Endometrial microvascular endothelial cells (primary cell): Measurements from ENCODE around the gene USP6NL. TPM values are rescaled to one million over a fixed set of nuclear protein-coding genes. Genes with fewer than 3 reads are reported as not detected.

Source experiments
- in situ Hi-C: cut with HindIII; loops from 2 replicates; pipeline ENCODE4 v1.10.0; 2017; ENCODE audit warnings: low sequenced_read_pairs, low pct_unique_long_range_greater_than_20kb; ENCODE audit errors: inconsistent ontology term
- total RNA-seq: library from RNA; depleted of rRNA; stranded (reverse); fragments of >200 nt; gene quantifications from one replicate; pipeline ENCODE4 v1.2.3, GENCODE V29; 2015; ENCODE audit errors: inconsistent ontology term

The USP6NL gene
- total RNA-seq, 1 donor from 2014 or later, result 14.7 TPM

DNA sequence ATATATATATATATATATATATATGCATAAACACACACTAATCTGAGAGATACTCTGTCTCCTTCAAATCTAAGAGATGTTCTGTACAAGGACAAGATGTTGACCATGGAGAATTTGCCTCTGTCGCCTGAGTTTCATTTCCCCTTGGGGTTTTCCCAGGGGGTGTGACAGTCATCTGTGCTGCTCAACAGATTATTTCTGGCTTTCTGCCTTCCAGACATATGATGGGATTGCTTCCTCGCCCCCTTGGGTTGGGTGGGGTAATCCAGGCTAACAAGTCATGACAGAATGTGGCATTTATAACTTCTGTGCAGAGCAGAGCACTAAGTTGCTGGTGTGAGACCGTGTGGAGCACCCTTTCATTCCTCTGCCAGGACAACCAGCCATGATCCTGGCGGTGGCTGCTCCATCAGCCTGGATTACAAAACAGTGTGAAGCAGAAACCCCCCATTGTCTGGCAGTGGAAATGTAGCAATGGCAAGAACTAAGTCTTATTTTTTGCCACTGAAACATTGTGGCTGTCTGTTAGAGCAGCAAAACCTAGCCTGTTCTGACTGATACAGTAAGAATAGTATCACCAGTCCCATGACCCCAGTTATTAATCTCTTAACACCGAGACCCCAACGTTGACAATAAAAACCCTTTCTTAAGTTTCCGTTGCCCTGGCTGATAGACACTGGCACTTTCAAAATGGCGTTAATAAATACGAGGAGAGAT is 13.7 kb upstream of the USP6NL start:
- in situ Hi-C loops, result no loop called here

- in situ Hi-C loops, result no loop called here
Observed at GRCh38 chr10:11617233-11617632, 5.8 kb upstream of the USP6NL start.

DNA sequence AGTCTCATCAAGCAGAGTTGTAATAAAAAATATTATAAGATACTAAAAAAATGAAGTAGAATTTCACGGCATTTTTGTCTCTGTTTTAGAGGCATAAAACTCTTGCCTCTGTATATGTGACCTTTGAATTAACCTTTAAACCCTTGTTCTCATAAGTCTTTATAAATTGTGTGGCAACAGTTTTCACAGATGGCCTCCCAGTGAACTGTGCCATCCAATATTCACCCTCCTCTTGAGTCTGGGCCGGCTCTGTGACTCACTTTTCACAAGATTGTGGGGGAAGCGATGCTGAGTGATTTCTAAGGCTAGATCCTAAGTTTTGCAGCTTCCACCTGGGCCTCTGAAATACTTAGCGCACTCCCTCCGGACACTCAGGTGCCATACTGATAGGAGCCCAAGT is 4.6 kb upstream of the USP6NL start:
- in situ Hi-C loops, result no loop called here

- in situ Hi-C loops, result no loop called here
Observed at GRCh38 chr10:11615396-11615795, 3.9 kb upstream of the USP6NL start.

DNA sequence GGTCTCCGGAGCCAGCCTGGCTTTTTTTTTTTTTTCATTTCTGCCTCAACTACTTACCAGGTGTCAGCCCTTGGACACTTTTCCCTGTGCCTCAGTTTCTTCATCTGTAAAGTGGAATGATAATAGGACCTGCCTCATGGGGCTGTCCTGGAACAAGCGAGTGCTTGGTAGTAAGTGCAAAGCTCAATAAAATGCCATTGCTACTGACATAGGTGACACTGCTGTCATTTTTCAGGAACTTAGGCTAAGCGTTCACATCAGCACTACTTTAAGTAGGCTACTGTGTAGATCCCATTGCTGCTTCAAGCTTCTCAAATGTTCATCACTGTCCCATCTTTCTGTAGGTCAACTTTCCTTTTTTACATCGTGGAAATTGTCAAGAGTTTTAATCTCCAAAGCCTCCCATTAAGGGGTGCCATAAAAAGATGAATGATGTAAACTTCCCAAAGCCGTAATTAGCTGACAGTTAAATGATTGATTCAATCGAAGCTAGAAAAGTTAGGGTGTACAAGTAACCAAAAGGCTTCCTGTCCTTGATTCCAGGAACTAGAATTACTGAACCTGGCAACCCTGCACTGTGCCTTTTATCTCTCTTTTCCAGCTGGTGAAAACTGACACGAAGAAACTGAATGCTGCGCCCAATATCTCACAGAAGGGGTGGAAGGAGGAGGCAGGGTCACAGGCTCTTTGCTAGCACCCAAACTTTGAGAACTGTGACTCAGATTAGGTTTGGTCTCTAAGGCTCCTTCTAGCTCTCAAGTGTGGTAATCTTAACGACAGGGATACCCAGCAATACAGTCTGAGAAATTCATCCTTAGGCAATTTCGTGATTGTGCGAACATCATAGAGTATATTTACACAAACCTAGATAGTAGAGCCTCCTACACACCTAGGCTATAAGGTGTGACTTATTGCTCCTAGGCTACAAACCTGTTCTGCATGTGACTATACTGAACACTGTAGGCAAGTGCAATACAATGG is 861 bp upstream of the USP6NL start:
- in situ Hi-C loops, result no loop called here

DNA sequence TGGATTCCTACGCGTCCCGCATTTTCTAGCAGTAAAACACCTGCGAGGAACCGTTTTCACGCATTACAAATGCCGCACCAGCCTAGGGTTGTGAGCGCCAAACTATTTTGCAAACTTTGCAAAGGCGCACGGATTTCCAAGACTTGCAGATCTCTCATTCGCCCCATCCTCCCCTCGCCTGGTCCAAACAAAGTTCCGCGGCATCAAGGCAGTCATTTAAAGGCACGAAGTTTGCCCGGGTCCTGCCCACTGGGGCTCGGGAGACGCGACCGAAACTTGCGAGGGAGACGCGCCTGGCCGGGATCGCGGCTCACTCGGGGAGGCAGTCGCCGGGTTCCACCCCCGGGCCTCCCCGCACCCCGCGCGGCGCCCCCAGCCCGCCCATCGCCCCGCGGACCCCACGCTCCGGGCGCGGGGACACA is 613 bp downstream of the USP6NL start:
- in situ Hi-C loops, result no loop called here

DNA sequence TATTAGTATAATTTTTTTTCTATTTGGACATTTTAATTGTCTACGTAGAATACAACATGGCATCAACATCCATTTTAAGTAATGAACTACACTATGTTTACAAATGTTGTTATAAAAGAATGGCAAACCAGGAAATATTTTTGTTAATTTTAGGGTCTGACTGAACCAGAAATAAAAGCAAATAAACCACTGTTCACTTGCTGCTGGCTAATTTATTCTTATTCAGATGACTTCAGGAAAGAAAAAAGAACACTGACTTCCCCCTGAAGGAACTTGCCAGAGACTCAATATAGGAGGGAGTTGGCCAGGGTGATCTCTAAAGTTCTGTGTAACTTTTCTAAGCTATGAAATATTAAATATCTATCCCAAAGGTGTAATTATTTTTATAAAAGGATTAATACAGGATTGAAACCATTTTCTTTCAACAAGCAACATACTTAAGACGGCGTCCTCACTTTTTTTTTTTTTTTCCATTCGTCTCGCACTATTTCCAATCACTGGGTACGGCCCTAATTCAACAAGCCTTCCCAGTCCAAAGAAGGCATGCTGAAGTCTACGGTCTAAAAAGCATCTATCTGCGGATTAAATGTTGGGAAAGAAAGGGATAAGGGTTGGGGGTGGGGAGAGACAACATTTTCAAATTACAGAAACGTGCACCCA is 1.2 kb downstream of the USP6NL start:
- in situ Hi-C loops, result no loop called here

DNA sequence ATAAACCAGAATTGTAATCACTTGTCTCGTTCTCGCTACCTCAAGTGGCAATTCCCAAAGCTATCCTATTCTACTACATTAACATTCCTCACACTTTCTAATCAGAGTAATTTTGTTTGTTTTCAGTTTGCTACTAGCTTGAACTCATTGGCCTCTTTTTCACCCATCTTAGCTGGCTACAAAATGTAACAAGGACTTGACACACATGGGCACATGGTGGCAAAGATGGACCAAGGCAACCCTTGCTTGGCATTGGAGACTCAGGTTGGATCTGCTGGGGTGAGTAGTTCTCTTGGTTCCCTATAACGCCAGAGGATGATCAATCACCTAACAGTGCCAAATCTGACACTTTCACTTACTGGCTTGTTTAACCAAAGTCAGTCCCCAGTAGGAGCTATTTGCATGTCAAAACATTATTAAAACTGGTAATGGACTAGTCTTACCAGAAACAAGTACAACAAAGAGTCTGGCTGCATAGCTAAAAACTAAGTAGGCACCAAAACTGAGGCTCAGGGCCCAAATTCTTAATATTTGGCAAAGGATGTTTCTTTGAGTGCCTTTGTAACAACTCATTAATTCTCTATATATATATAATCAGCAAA is 1.9 kb downstream of the USP6NL start:
- in situ Hi-C loops, result no loop called here

- in situ Hi-C loops, result no loop called here
Observed at GRCh38 chr10:11609052-11609451, 2.4 kb downstream of the USP6NL start.

- in situ Hi-C loops, result no loop called here
Observed at GRCh38 chr10:11608159-11609013, 3.1 kb downstream of the USP6NL start.

DNA sequence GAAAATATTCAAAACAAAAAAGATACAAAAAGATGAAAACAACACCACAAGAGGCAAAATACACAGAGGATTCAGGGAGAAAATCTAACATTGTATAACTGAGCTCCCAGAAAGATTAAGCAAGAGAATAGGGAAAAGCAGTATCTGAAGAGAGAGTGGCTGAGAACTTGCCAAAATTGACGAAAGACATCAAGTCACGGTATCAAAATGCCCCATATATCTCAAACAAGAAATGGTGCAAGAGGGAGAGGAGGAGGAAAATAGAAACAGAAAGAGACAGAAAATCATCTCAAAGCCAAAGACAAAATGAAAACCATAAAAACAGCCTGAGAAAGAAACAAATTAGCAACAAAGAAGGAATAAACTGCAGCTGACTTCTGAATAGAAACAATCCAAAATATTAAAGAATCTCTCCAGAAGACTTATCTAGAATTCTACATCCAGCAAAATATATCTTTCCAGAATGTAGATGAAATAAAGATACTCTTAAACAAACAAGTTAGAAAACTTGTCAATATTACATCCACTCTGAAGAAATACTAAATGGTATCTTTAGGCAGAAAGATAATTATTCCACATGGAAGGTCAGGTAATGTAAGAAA is 5.5 kb downstream of the USP6NL start:
- in situ Hi-C loops, result no loop called here

DNA sequence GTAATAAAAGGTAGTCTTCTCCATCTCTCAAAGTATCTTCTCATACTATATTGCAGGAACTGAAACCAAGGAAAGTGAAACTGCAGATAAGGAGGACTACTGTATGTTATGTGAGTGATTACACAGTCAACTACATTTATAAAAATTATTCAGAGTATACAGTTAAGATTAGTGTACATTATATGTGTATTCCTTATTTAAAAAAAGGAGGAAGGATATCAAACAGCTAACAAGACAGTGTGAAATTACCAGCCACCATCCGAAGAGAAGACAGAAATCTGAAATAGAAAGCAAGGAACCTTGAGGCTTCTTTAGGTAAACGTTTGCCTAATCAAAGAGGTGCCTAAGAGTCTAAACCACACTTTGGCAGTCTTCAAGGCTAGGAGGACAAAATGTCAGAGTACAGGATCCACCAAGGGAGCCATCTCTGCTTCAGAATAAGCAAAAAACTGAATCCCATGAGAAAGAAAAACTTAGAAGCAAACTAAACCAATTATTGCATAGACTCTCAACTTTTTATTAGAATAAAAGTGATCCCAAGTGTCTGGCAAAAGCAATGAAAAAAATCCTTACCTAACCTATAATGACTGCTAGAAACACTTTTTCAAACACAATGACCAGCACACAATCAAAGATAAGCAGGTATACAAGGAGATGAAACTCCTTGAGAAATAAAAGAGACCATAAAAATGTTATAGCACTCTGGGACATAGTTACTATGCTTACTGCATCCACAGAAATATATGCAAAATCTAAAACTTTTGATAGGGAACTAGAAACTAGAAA is 6.4 kb downstream of the USP6NL start:
- in situ Hi-C loops, result no loop called here

GRCh38 chr10:11603741-11604140 is 7.7 kb downstream of the USP6NL start:
- in situ Hi-C loops, result no loop called here

- in situ Hi-C loops, result no loop called here
Observed at GRCh38 chr10:11602919-11603523, 8.4 kb downstream of the USP6NL start.

- in situ Hi-C loops, result no loop called here
Observed at GRCh38 chr10:11602358-11602757, 9.1 kb downstream of the USP6NL start.

DNA sequence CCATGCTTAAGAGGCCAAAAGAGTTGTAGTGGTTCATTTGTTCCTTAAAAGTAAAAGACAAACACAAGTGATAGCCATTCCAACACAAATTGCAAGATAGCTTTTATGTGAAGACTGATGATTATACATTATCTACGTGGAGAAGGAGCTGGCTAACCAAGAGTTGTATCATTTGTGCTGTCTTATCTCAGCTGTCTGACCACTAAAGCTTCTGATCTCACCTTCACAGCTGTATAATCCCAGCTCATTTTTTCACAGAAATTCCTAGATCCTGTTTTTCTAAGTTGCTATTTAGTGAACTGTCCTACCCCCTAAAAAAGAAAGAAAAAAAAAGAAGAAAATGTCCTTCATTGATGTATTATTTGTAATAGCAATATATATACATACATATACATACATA is 9.8 kb downstream of the USP6NL start:
- in situ Hi-C loops, result no loop called here

GRCh38 chr10:11600280-11600679 is 11.2 kb downstream of the USP6NL start:
- in situ Hi-C loops, result no loop called here
